HepG2 (cell line): ENCODE measurements around the gene FGF14.

Experiments
- ZBTB38 ChIP-seq: sonication (generic); formaldehyde crosslinking; IDR thresholded peaks from 2 replicates; pipeline ENCODE4 v1.5.1; 2020; ENCODE audit warnings: mild to moderate bottlenecking, missing genetic modification reagents
- ZNF549 ChIP-seq: sonication (generic); formaldehyde crosslinking; IDR thresholded peaks from 2 replicates; pipeline ENCODE4 v1.5.0; 2020; ENCODE audit warnings: missing genetic modification reagents

GRCh38 chr13:102103469-102103868 is 298.4 kb downstream of the FGF14 start:
- TF ChIP-seq ZNF549 (no peak), ZBTB38 (no peak)
